Measurements from ENCODE around the gene RNF115. TPM values are rescaled to one million over a fixed set of nuclear protein-coding genes. Genes with fewer than 3 reads are reported as not detected.

RNF115 gene
- polyA plus RNA-seq, 1 of the 3 experiments (the other 2 are of a cell fraction) = 4.8 TPM

GRCh38 chr1:145847827-145848226 lies 23.9 kb upstream of the RNF115 start (continued):
- no peak for TF ChIP-seq ZBTB33 (IDR thresholded peaks at IDR 0.05; ENCODE audit: borderline replicate concordance, low read depth)
- TF ChIP-seq CTCF (IDR thresholded peaks at IDR 0.05) = no peak
- TF ChIP-seq USF2 (IDR thresholded peaks at IDR 0.05; ENCODE audit: borderline replicate concordance, low read depth, low read length) = no peak
- no peak for TF ChIP-seq RCOR1 (IDR thresholded peaks at IDR 0.05; ENCODE audit: low read length)

GRCh38 chr1:145846201-145846612 lies 22.3 kb upstream of the RNF115 start:
- Histone ChIP-seq H3K4me3 (ENCODE audit: low read depth in 2 of 2, low read length in 1 of 2) (peak overlapping the region; percentile 60 to 68), H3K79me2 (ENCODE audit: insufficient read depth) (no peaks in the 10 kb centered on the region), H3K4me2 (peak overlapping the region; percentile 96), H3K9me2 (no peaks in the 10 kb centered on the region), H3F3A (replicated peaks; ENCODE audit: insufficient read depth) (peaks cover 50% of the 10 kb centered on the region), H3K36me3 (replicated peaks in 1 of 2; ENCODE audit: control insufficient read depth in 1 of 2, insufficient read depth in 2 of 2, low read length in 1 of 2) (peaks cover 34 to 59% of the 10 kb centered on the region in 2 experiments), H4K20me1 (ENCODE audit: insufficient read depth) (no peaks in the 10 kb centered on the region), H3K9me3 (no peaks in the 10 kb centered on the region), H2AFZ (ENCODE audit: low read depth) (peak overlapping the region; percentile 77; the same call in 1 of the 2 replicates), H3K27me3 (ENCODE audit: insufficient read depth) (no peaks in the 10 kb centered on the region), H3K9ac (peak overlapping the region; percentile 73; the same call in 1 of the 2 replicates), H3K27ac (ENCODE audit: low read depth in 2 of 2, low read length in 1 of 2) (peak overlapping the region; percentile 49 to 73; a peak in 3 of 4 replicates), H3K4me1 (ENCODE audit: control insufficient read depth in 1 of 2, insufficient read depth in 2 of 2, low read depth in 1 of 2, low read length in 1 of 2) (peaks cover 3 to 14% of the 10 kb centered on the region in 2 experiments; a peak in 2 of 4 replicates)
- no peak for TF ChIP-seq TAF1 (IDR thresholded peaks at IDR 0.05; ENCODE audit: borderline replicate concordance, low read depth, low read length)
- TF ChIP-seq USF2 (IDR thresholded peaks at IDR 0.05; ENCODE audit: borderline replicate concordance, low read depth, low read length) = no peak
- TF ChIP-seq RAD21 (IDR thresholded peaks at IDR 0.05; ENCODE audit: low read length) = peak; percentile 60
- TF ChIP-seq EZH2phosphoT487 (IDR thresholded peaks at IDR 0.05; ENCODE audit: borderline replicate concordance, low read depth) = no peak
- 0 out of 2 replicates have a peak, but pooled peaks have one; percentile 35 for TF ChIP-seq SIN3A (IDR thresholded peaks at IDR 0.05; ENCODE audit: borderline replicate concordance, low read depth, low read length)
- TF ChIP-seq MEF2A (IDR thresholded peaks at IDR 0.05; ENCODE audit: borderline replicate concordance, low read depth) = no peak
- no peak for TF ChIP-seq USF1 (IDR thresholded peaks at IDR 0.05; ENCODE audit: borderline replicate concordance, low read depth)
- TF ChIP-seq CTCF (IDR thresholded peaks at IDR 0.05) = peak; percentile 67
- TF ChIP-seq SMC3 (IDR thresholded peaks at IDR 0.05; ENCODE audit: low read depth, low read length) = 0 out of 2 replicates have a peak, but pooled peaks have one; percentile 26
- TF ChIP-seq PBX3 (IDR thresholded peaks at IDR 0.05) = no peak
- 97% methylated on average over 3 of the region's 3 CpGs for WGBS (ENCODE audit: low lambda C conversion rate)
- DNase-seq = peak; percentile 81
- POLR2A ChIA-PET = interaction anchor here (0.8 to 5.6 kb wide), 2 partner anchors 12 to 118 kb away, joined by 3 to 66 read pairs; partner anchors contain the start of genes ANKRD34A, PIAS3 and POLR3GL
- CTCF ChIA-PET = interaction anchor here (1.0 to 5.7 kb wide), 21 partner anchors 9 to 170 kb away, joined by 4 to 162 read pairs (median 13); partner anchors contain the start of genes ANKRD34A, ANKRD35, ITGA10 and PIAS3
